Trophoblast cell (in vitro differentiated cells and primary cell): ENCODE data around the gene JAZF1.

ENCODE experiments used
- DNase-seq, 2 donors: peaks; one replicate each; pipeline ENCODE4 v3.0.0-alpha.2; 2016
- H2AFZ ChIP-seq: 2 replicates; pipeline ENCODE4 v1.6.1; 2013; ENCODE audit warnings: low read length, moderate library complexity, mild to moderate bottlenecking; ENCODE audit not compliant: insufficient read depth, poor library complexity
- H2AK5ac ChIP-seq: 2 replicates; pipeline ENCODE4 v1.6.1; 2013; ENCODE audit warnings: mild to moderate bottlenecking, low read length
- H2BK120ac ChIP-seq: 2 replicates; pipeline ENCODE4 v1.6.1; 2013; ENCODE audit warnings: low read length, mild to moderate bottlenecking, moderate library complexity; ENCODE audit not compliant: insufficient read depth, poor library complexity
- H2BK12ac ChIP-seq: 2 replicates; pipeline ENCODE4 v1.6.1; 2013; ENCODE audit warnings: mild to moderate bottlenecking, low read length, moderate library complexity
- H2BK5ac ChIP-seq: 2 replicates; pipeline ENCODE4 v1.6.1; 2013; ENCODE audit warnings: low read length, low read depth, moderate library complexity, mild to moderate bottlenecking; ENCODE audit not compliant: poor library complexity
- H3K14ac ChIP-seq: 2 replicates; pipeline ENCODE4 v1.6.1; 2013; ENCODE audit warnings: mild to moderate bottlenecking, low read length
- H3K18ac ChIP-seq: 2 replicates; pipeline ENCODE4 v1.6.1; 2013; ENCODE audit warnings: mild to moderate bottlenecking, low read length
- H3K23ac ChIP-seq: 2 replicates; pipeline ENCODE4 v1.6.1; 2013; ENCODE audit warnings: low read length
- H3K27ac ChIP-seq: 2 replicates; pipeline ENCODE4 v1.5.1; 2013; ENCODE audit warnings: low read depth, mild to moderate bottlenecking, inconsistent platforms, low read length, moderate library complexity
- H3K27me3 ChIP-seq: 2 replicates; pipeline ENCODE4 v1.6.1; 2013; ENCODE audit warnings: inconsistent platforms, mild to moderate bottlenecking, low read length, moderate library complexity; ENCODE audit not compliant: insufficient read depth
- H3K36me3 ChIP-seq, 2 experiments: 1 replicate in 1 of 2; 2 replicates in 1 of 2; pipeline ENCODE4 v1.6.1; 2013; ENCODE audit warnings: low read length in 2 of 2, mild to moderate bottlenecking in 2 of 2, moderate library complexity in 1 of 2; ENCODE audit not compliant: insufficient read depth in 2 of 2, control insufficient read depth in 1 of 2
- H3K4ac ChIP-seq: 2 replicates; pipeline ENCODE4 v1.6.1; 2013; ENCODE audit warnings: low read depth, mild to moderate bottlenecking, low read length, moderate library complexity
- H3K4me1 ChIP-seq, 2 experiments: 1 replicate in 1 of 2; 2 replicates in 1 of 2; pipeline ENCODE4 v1.6.1; 2013; ENCODE audit warnings: low read length in 2 of 2, mild to moderate bottlenecking in 2 of 2, moderate library complexity in 1 of 2; ENCODE audit not compliant: insufficient read depth in 2 of 2, control insufficient read depth in 1 of 2
- H3K4me2 ChIP-seq: 2 replicates; pipeline ENCODE4 v1.6.1; 2013; ENCODE audit warnings: inconsistent platforms, mild to moderate bottlenecking, low read length, moderate library complexity
- H3K4me3 ChIP-seq: 2 replicates; pipeline ENCODE4 v1.5.1; 2013; ENCODE audit warnings: mild to moderate bottlenecking, low read depth, low read length, inconsistent platforms
- H3K79me1 ChIP-seq: one replicate; pipeline ENCODE4 v1.6.1; 2013; ENCODE audit warnings: low read length
- H3K79me2 ChIP-seq: 2 replicates; pipeline ENCODE4 v1.6.1; 2013; ENCODE audit warnings: low read length, mild to moderate bottlenecking; ENCODE audit not compliant: control insufficient read depth, insufficient read depth, poor library complexity
- H3K9ac ChIP-seq: 2 replicates; pipeline ENCODE4 v1.6.1; 2013; ENCODE audit warnings: mild to moderate bottlenecking, low read length
- H3K9me3 ChIP-seq: 2 replicates; pipeline ENCODE4 v1.6.1; 2013; ENCODE audit warnings: low read depth, mild to moderate bottlenecking, control low read depth, inconsistent platforms, low read length; ENCODE audit not compliant: insufficient read depth
- H4K12ac ChIP-seq: 2 replicates; pipeline ENCODE4 v1.6.1; 2013; ENCODE audit warnings: low read depth, mild to moderate bottlenecking, low read length, moderate library complexity
- H4K8ac ChIP-seq: 2 replicates; pipeline ENCODE4 v1.6.1; 2013; ENCODE audit warnings: low read depth, mild to moderate bottlenecking, low read length, moderate library complexity
- H4K91ac ChIP-seq: one replicate; pipeline ENCODE4 v1.6.1; 2013; ENCODE audit warnings: low read depth, mild to moderate bottlenecking, low read length, moderate library complexity
- WGBS: extraction: QIAGEN DNeasy Blood & Tissue Kit; methylation state at CpG from one replicate; pipeline ENCODE4 v1.1.7; 2013; ENCODE audit warnings: missing lambda C conversion rate; ENCODE audit not compliant: insufficient read length, insufficient coverage; ENCODE audit errors: extremely low coverage; 5-methylcytosine and 5-hydroxymethylcytosine counted together

The JAZF1 gene

DNA sequence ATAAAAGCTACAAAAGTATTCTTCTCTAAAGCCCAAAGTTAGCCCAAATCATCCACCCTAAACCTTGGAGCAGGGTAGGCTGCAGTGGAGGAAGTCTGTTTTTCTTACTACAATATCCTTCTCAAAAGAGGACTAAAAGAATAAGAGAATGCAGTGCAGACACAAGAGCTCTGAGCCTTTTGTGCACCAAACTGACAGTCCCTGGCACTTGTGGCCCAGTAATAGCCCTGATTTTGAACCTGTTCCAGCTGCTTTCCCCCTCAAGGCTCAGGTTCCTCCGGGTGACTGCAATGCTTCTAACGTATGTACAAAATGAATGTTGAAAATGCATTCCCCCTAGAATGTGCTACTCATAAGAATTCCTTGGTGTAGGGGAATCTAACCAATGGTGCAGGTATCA lies 154.4 kb downstream of the JAZF1 start:
- Histone ChIP-seq H3K9me3 (no peaks in the 10 kb centered on the region), H3K4me3 (no peak overlapping the region), H2AFZ (no peak overlapping the region), H3K4me1 (no peaks in the 10 kb centered on the region), H3K23ac (no peak overlapping the region), H4K91ac (no peak overlapping the region), H2BK12ac (no peak overlapping the region), H2BK120ac (no peak overlapping the region), H3K14ac (no peak overlapping the region), H3K79me2 (no peaks in the 10 kb centered on the region), H4K8ac (no peak overlapping the region), H3K79me1 (no peaks in the 10 kb centered on the region), H3K4ac (no peak overlapping the region), H2BK5ac (no peak overlapping the region), H3K4me2 (no peak overlapping the region), H2AK5ac (no peak overlapping the region), H3K27me3 (no peaks in the 10 kb centered on the region), H4K12ac (no peak overlapping the region), H3K9ac (no peak overlapping the region), H3K27ac (no peak overlapping the region), H3K18ac (no peak overlapping the region), H3K36me3 (no peaks in the 10 kb centered on the region)
- no CpG with 5 or more reads among the region's 2 CpGs for WGBS
- no peak for DNase-seq

GRCh38 chr7:28024786-28025334 lies 155.7 kb downstream of the JAZF1 start:
- H3K27ac ChIP-seq, result no peak overlapping the region
- DNase-seq, result no peak
- no CpG with 5 or more reads among the region's 2 CpGs for WGBS

GRCh38 chr7:28020302-28020940 lies 160.2 kb downstream of the JAZF1 start:
- Histone ChIP-seq H3K4ac (no peak overlapping the region), H3K9ac (no peak overlapping the region), H3K36me3 (no peaks in the 10 kb centered on the region), H3K23ac (no peak overlapping the region), H3K4me2 (no peak overlapping the region), H4K8ac (no peak overlapping the region), H3K4me1 (no peaks in the 10 kb centered on the region), H2BK5ac (no peak overlapping the region), H3K4me3 (no peak overlapping the region), H2AK5ac (no peak overlapping the region), H3K14ac (no peak overlapping the region), H2BK120ac (no peak overlapping the region), H2AFZ (no peak overlapping the region), H3K9me3 (peaks cover 6% of the 10 kb centered on the region), H3K27me3 (no peaks in the 10 kb centered on the region), H3K79me1 (no peaks in the 10 kb centered on the region), H4K12ac (no peak overlapping the region), H4K91ac (no peak overlapping the region), H2BK12ac (no peak overlapping the region), H3K27ac (no peak overlapping the region), H3K79me2 (no peaks in the 10 kb centered on the region), H3K18ac (no peak overlapping the region)
- DNase-seq, result peak; percentile 44 to 84
- no CpG with 5 or more reads among the region's 12 CpGs for WGBS

More at GRCh38 chr7:28024786-28025334, 155.7 kb downstream of the JAZF1 start:
- Histone ChIP-seq H2AFZ (no peak overlapping the region), H2AK5ac (no peak overlapping the region), H3K79me2 (no peaks in the 10 kb centered on the region), H3K4me1 (no peaks in the 10 kb centered on the region), H3K9me3 (no peaks in the 10 kb centered on the region), H3K4ac (no peak overlapping the region), H2BK12ac (no peak overlapping the region), H2BK120ac (peak overlapping the region; percentile 28), H3K9ac (no peak overlapping the region), H3K36me3 (no peaks in the 10 kb centered on the region), H4K8ac (no peak overlapping the region), H3K4me3 (no peak overlapping the region), H3K4me2 (no peak overlapping the region), H3K23ac (no peak overlapping the region), H3K18ac (no peak overlapping the region), H4K91ac (no peak overlapping the region), H3K27me3 (no peaks in the 10 kb centered on the region), H2BK5ac (no peak overlapping the region), H3K79me1 (no peaks in the 10 kb centered on the region), H4K12ac (no peak overlapping the region), H3K14ac (no peak overlapping the region)

DNA sequence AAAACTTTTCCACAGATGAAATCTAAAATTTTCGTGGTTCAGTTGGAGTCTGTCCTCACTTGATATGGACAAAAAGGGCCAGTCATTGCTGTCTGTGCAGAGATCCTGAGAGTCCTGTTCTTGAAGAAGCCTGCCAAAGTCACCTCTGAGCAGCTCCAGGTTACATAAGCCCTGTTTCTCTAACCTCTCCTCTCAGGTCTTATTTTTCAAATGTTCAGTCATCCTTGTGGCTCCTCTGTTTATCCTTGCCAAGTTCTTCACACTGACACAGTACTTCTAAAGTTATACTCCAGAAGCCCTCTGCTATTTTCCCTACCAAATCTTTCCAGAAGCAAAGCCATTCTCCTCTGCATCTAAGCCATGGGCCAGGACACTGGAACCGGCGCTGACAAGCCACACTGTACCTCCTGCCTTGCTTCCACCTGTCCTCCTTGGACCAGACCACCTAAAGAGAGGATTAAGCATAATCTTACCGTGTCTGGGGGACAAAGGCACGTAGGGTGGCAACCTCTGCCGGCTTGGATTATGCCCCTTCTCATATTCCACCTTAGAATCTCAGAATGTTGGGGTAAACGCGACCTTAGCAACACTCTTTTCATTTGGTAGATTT lies 161.6 kb downstream of the JAZF1 start:
- Histone ChIP-seq H3K4me2 (no peak overlapping the region), H3K9ac (no peak overlapping the region), H3K14ac (no peak overlapping the region), H3K18ac (no peak overlapping the region), H3K79me1 (no peaks in the 10 kb centered on the region), H4K8ac (no peak overlapping the region), H3K23ac (no peak overlapping the region), H2AFZ (no peak overlapping the region), H3K4me1 (no peaks in the 10 kb centered on the region), H2AK5ac (no peak overlapping the region), H3K27ac (no peak overlapping the region), H2BK12ac (no peak overlapping the region), H3K4me3 (no peak overlapping the region), H3K36me3 (no peaks in the 10 kb centered on the region), H3K79me2 (no peaks in the 10 kb centered on the region), H3K27me3 (no peaks in the 10 kb centered on the region), H2BK5ac (no peak overlapping the region), H4K91ac (no peak overlapping the region), H3K4ac (no peak overlapping the region), H4K12ac (no peak overlapping the region), H3K9me3 (peaks cover 8% of the 10 kb centered on the region), H2BK120ac (no peak overlapping the region)
- no peak for DNase-seq
- WGBS, result no CpG with 5 or more reads among the region's 8 CpGs
